A673 (cell line): ENCODE measurements around the gene ENPP1. TPM values are rescaled to one million over a fixed set of nuclear protein-coding genes. Genes with fewer than 3 reads are reported as not detected.

Experiments
- BruUV-seq: library from RNA; stranded (reverse); fragments of 400-500 nt; replicated peaks from 2 replicates; lab custom pipeline; 2021; lab: Mats Ljungman, UMichigan
- CTCF ChIA-PET: fragments of 300-600 bp; sonication (Branson Sonifier 250); formaldehyde crosslinking; loops from one replicate; lab custom pipeline; 2022; ENCODE audit warnings: antibody characterized with exemption; lab: Charles Lee
- POLR2A ChIA-PET: fragments of 300-600 bp; sonication (Branson Sonifier 250); formaldehyde crosslinking; loops from one replicate; lab custom pipeline; 2022; ENCODE audit warnings: antibody characterized with exemption; ENCODE audit not compliant: low non-redundant PET; lab: Charles Lee
- DNase-seq: peaks from one replicate; pipeline ENCODE4 v3.0.0-alpha.2; 2015; ENCODE audit warnings: low spot score
- H3K27ac ChIP-seq: fragments of 200-600 bp; sonication (generic); 2 replicates; pipeline ENCODE4 v1.5.1; 2016; ENCODE audit warnings: mixed run types, low read depth, mild to moderate bottlenecking, mixed read lengths, antibody characterized with exemption, low read length; ENCODE audit not compliant: poor library complexity, severe bottlenecking
- H3K27me3 ChIP-seq: fragments of 200-600 bp; sonication (generic); replicated peaks from 2 replicates; pipeline ENCODE4 v1.6.1; 2017; ENCODE audit warnings: mixed run types, low read depth, mild to moderate bottlenecking, mixed read lengths, antibody characterized with exemption, low read length; ENCODE audit not compliant: insufficient read depth, poor library complexity
- H3K36me3 ChIP-seq: fragments of 200-600 bp; sonication (generic); 2 replicates; pipeline ENCODE4 v1.6.1; 2016; ENCODE audit warnings: mixed run types, mild to moderate bottlenecking, mixed read lengths, antibody characterized with exemption, low read length; ENCODE audit not compliant: insufficient read depth, poor library complexity, severe bottlenecking
- H3K4me1 ChIP-seq: fragments of 200-600 bp; sonication (generic); 2 replicates; pipeline ENCODE4 v1.6.1; 2017; ENCODE audit warnings: mixed run types, mild to moderate bottlenecking, mixed read lengths, antibody characterized with exemption, low read length; ENCODE audit not compliant: insufficient read depth, poor library complexity, severe bottlenecking
- H3K4me3 ChIP-seq: fragments of 200-600 bp; sonication (generic); 2 replicates; pipeline ENCODE4 v1.5.1; 2016; ENCODE audit warnings: low read depth, mixed run types, mild to moderate bottlenecking, mixed read lengths, low read length; ENCODE audit not compliant: poor library complexity, severe bottlenecking
- H3K9me3 ChIP-seq: fragments of 200-600 bp; sonication (generic); 2 replicates; pipeline ENCODE4 v1.6.1; 2016; ENCODE audit warnings: mixed run types, low read depth, mild to moderate bottlenecking, mixed read lengths, antibody characterized with exemption, low read length; ENCODE audit not compliant: poor library complexity, severe bottlenecking
- EZH2 ChIP-seq: fragments of 200-600 bp; sonication (generic); IDR thresholded peaks from 2 replicates; pipeline ENCODE4 v1.6.1; 2017; ENCODE audit warnings: borderline replicate concordance, low read depth, mild to moderate bottlenecking, mixed read lengths, antibody characterized with exemption, low read length; ENCODE audit not compliant: poor library complexity, severe bottlenecking
- intact Hi-C: fragments of 100-400 bp; cut with micrococcal nuclease; formaldehyde crosslinking; loops from one replicate; pipeline ENCODE4 v1.10.0; 2022; ENCODE audit not compliant: unreplicated experiment
- total RNA-seq: library from RNA; stranded (reverse); gene quantifications from 2 replicates; pipeline ENCODE4 v1.2.3, GENCODE V29; 2021
- TF ChIP-seq, protein P1 (sequence below): fragments of 300-800, 200-600 bp; sonication (generic); conservative IDR thresholded peaks from 2 replicates; pipeline ENCODE4 v1.5.1; 2017; ENCODE audit warnings: low read depth, mild to moderate bottlenecking, antibody characterized with exemption, low read length, moderate library complexity, mixed read lengths

The ENPP1 gene
- total RNA-seq, 1 experiment from 2014 or later = 19.5 TPM

- Histone ChIP-seq H3K9me3 (no peaks in the 10 kb centered on the region), H3K4me1 (peaks cover 65% of the 10 kb centered on the region), H3K27ac (peak overlapping the region; percentile 84), H3K36me3 (no peaks in the 10 kb centered on the region), H3K4me3 (no peak overlapping the region), H3K27me3 (no peaks in the 10 kb centered on the region)
- ChIA-PET CTCF (no interaction called here), POLR2A (no interaction called here)
- BruUV-seq = no TSS peak
- DNase-seq = peak; percentile 60
- intact Hi-C loops = loop anchor here (2.0 to 5.0 kb wide), 2 partner anchors 379 to 639 kb away; no protein-coding TSS in a partner anchor
- TF ChIP-seq, protein P1, sequence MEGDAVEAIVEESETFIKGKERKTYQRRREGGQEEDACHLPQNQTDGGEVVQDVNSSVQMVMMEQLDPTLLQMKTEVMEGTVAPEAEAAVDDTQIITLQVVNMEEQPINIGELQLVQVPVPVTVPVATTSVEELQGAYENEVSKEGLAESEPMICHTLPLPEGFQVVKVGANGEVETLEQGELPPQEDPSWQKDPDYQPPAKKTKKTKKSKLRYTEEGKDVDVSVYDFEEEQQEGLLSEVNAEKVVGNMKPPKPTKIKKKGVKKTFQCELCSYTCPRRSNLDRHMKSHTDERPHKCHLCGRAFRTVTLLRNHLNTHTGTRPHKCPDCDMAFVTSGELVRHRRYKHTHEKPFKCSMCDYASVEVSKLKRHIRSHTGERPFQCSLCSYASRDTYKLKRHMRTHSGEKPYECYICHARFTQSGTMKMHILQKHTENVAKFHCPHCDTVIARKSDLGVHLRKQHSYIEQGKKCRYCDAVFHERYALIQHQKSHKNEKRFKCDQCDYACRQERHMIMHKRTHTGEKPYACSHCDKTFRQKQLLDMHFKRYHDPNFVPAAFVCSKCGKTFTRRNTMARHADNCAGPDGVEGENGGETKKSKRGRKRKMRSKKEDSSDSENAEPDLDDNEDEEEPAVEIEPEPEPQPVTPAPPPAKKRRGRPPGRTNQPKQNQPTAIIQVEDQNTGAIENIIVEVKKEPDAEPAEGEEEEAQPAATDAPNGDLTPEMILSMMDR = no peak
- no peak for TF ChIP-seq EZH2
Observed at GRCh38 chr6:131761762-131762067, 46.1 kb upstream of the ENPP1 start.

- intact Hi-C loops = loop anchor here (2.0 to 5.0 kb wide), 2 partner anchors 381 to 640 kb away; no protein-coding TSS in a partner anchor
- ChIA-PET CTCF (no interaction called here), POLR2A (no interaction called here)
- no TSS peak for BruUV-seq
- no peaks in the 10 kb centered on the region for H3K9me3 ChIP-seq
- TF ChIP-seq, protein P1 = no peak
- no peak for TF ChIP-seq EZH2
- no peak overlapping the region for H3K4me3 ChIP-seq
- H3K27me3 ChIP-seq = no peaks in the 10 kb centered on the region
- no peaks in the 10 kb centered on the region for H3K36me3 ChIP-seq
- DNase-seq = no peak
- H3K4me1 ChIP-seq = peaks cover 65% of the 10 kb centered on the region
- peak overlapping the region; percentile 71 for H3K27ac ChIP-seq
Observed at GRCh38 chr6:131762984-131763383, 44.8 kb upstream of the ENPP1 start.

GRCh38 chr6:131763749-131764148 is 44.1 kb upstream of the ENPP1 start:
- Histone ChIP-seq H3K36me3 (no peaks in the 10 kb centered on the region), H3K9me3 (no peaks in the 10 kb centered on the region), H3K27ac (peak overlapping the region; percentile 71), H3K27me3 (no peaks in the 10 kb centered on the region), H3K4me1 (peaks cover 65% of the 10 kb centered on the region), H3K4me3 (no peak overlapping the region)
- BruUV-seq = no TSS peak
- no peak for DNase-seq
- TF ChIP-seq, protein P1 = no peak
- TF ChIP-seq EZH2 = no peak
- CTCF ChIA-PET = no interaction called here
- intact Hi-C loops = loop anchor here (2.0 to 5.0 kb wide), 2 partner anchors 381 to 641 kb away; no protein-coding TSS in a partner anchor
- POLR2A ChIA-PET = no interaction called here
